Breast epithelium (tissue), 4 donors: Measurements from ENCODE around the gene CCNL1. TPM values are rescaled to one million over a fixed set of nuclear protein-coding genes. Genes with fewer than 3 reads are reported as not detected.

ENCODE experiments used
- DNase-seq, 2 donors: peaks; one replicate each; pipeline ENCODE4 v3.0.0-alpha.2; 2019; ENCODE audit warnings: low spot score in 2 of 2
- H3K27ac ChIP-seq, 2 donors: fragments of 200-600 bp; sonication (generic) in 1 of 2; one replicate each; pipeline ENCODE4 v1.5.1; 2016 to 2019; ENCODE audit warnings: mild to moderate bottlenecking in 1 of 2
- H3K27me3 ChIP-seq, 2 donors: fragments of 200-600 bp; sonication (generic) in 1 of 2; one replicate each; pipeline versions ENCODE4 v1.5.1 to v1.6.0; 2017 to 2019; ENCODE audit warnings: control low read depth in 1 of 2, mild to moderate bottlenecking in 1 of 2
- H3K36me3 ChIP-seq: fragments of 200-600 bp; one replicate; pipeline ENCODE4 v1.5.1; 2019
- H3K4me1 ChIP-seq, 2 donors: fragments of 200-600 bp; sonication (generic); one replicate each; pipeline ENCODE4 v1.5.1; 2016 to 2019; ENCODE audit warnings: control low read depth in 1 of 2
- H3K4me3 ChIP-seq, 3 donors: fragments of 200-600 bp; sonication (generic); 1 replicate in 2 of 3; 2 replicates in 1 of 3; pipeline ENCODE4 v1.5.1; 2016 to 2019; ENCODE audit warnings: mild to moderate bottlenecking in 3 of 3, moderate library complexity in 2 of 3
- H3K9me3 ChIP-seq, 2 donors: fragments of 200-600 bp; sonication (generic) in 1 of 2; one replicate each; pipeline ENCODE4 v1.5.1; 2016 to 2019; ENCODE audit warnings: control low read depth in 1 of 2
- CTCF ChIP-seq, 3 donors: fragments of 450-650 bp; IDR thresholded peaks; one replicate each; pipeline ENCODE4 v1.5.1; 2016 to 2017; ENCODE audit warnings: antibody characterized with exemption in 3 of 3, mild to moderate bottlenecking in 3 of 3, moderate library complexity in 3 of 3
- POLR2A ChIP-seq: fragments of 450-650 bp; IDR thresholded peaks from one replicate; pipeline ENCODE4 v1.6.1; 2016; ENCODE audit warnings: antibody characterized with exemption, mild to moderate bottlenecking, moderate library complexity
- POLR2AphosphoS5 ChIP-seq, 3 donors: sonication (generic); formaldehyde crosslinking; IDR thresholded peaks; one replicate each; pipeline ENCODE4 v1.6.1; 2017; ENCODE audit warnings: antibody characterized with exemption in 3 of 3
- intact Hi-C: fragments of 100-400 bp; cut with DNase I; formaldehyde crosslinking; loops from one replicate; pipeline ENCODE4 v1.15.1; 2023; ENCODE audit warnings: low total_unique reads
- total RNA-seq, 3 donors: library from RNA; depleted of rRNA; stranded (reverse); fragments of >200 nt; gene quantifications; one replicate each; pipeline ENCODE4 v1.1.0, GENCODE V29; 2016

Gene CCNL1
- total RNA-seq, 3 donors from 2014 or later, result 270 to 573 (median 300) TPM

- H3K36me3 ChIP-seq, result no peaks in the 10 kb centered on the region
- no peaks in the 10 kb centered on the region for H3K27me3 ChIP-seq
- intact Hi-C loops, result no loop called here
- no peaks in the 10 kb centered on the region for H3K4me1 ChIP-seq
- no peak for DNase-seq
- no peak overlapping the region for H3K27ac ChIP-seq
- no peak for TF ChIP-seq CTCF (IDR thresholded peaks at IDR 0.05)
- no peak for TF ChIP-seq POLR2AphosphoS5 (IDR thresholded peaks at IDR 0.05)
- no peak for TF ChIP-seq POLR2A
- H3K4me3 ChIP-seq, result no peak overlapping the region
- H3K9me3 ChIP-seq, result no peaks in the 10 kb centered on the region
Measured at GRCh38 chr3:157110761-157111278, 49.1 kb downstream of the CCNL1 start.

DNA sequence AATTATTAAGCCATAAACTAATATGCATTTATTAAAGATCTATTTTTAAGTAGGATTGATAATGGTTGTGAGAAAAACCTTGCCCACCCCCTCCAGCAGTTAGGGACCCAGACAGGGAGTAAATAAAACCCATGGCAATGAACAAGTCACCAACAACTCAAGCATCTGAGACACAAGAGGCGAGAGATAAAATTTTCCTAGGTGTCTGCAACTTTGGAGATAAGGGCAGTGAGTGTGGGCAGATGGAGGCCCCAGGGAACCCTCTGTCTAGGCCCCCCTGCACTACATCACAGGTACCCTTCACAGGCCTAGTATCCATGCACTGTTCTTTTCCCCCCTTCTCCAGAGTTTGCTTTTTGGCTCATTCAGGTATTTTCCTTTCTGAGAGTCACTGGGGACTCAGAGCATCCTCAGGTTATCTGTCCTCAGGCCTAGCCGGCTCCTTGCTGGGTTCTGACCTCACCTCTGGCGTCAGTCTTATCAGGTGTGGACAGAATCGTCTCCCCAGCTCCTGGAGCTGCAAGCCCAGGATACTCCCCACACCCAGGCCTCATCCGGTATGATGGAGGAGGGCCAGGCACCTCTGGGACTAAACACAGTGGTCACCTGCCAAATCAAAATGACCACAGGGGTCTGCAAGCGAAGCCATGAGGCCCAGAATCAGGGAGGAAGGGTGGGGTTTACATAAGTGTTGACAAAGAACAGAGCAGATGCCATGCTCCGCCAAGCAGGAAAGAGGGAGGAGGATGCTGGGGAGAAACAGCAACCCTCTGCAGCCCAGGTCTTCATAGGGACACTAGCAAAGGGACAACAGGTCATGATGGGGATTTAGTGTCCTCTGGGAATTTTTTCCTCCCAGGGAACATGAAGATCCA is 50.4 kb downstream of the CCNL1 start:
- Histone ChIP-seq H3K36me3 (no peaks in the 10 kb centered on the region), H3K4me1 (no peaks in the 10 kb centered on the region), H3K27me3 (no peaks in the 10 kb centered on the region), H3K27ac (no peak overlapping the region), H3K4me3 (no peak overlapping the region), H3K9me3 (no peaks in the 10 kb centered on the region)
- no peak for DNase-seq
- intact Hi-C loops, result no loop called here
- no peak for TF ChIP-seq POLR2AphosphoS5 (IDR thresholded peaks at IDR 0.05)
- TF ChIP-seq CTCF (IDR thresholded peaks at IDR 0.05), result no peak
- TF ChIP-seq POLR2A, result no peak

GRCh38 chr3:157107644-157108133 is 52.3 kb downstream of the CCNL1 start:
- intact Hi-C loops, result no loop called here
- Histone ChIP-seq H3K4me1 (no peaks in the 10 kb centered on the region), H3K4me3 (no peak overlapping the region), H3K9me3 (no peaks in the 10 kb centered on the region), H3K36me3 (no peaks in the 10 kb centered on the region), H3K27ac (no peak overlapping the region), H3K27me3 (no peaks in the 10 kb centered on the region)
- no peak for TF ChIP-seq POLR2A
- TF ChIP-seq CTCF (IDR thresholded peaks at IDR 0.05), result no peak
- no peak for TF ChIP-seq POLR2AphosphoS5 (IDR thresholded peaks at IDR 0.05)
- DNase-seq, result no peak

DNA sequence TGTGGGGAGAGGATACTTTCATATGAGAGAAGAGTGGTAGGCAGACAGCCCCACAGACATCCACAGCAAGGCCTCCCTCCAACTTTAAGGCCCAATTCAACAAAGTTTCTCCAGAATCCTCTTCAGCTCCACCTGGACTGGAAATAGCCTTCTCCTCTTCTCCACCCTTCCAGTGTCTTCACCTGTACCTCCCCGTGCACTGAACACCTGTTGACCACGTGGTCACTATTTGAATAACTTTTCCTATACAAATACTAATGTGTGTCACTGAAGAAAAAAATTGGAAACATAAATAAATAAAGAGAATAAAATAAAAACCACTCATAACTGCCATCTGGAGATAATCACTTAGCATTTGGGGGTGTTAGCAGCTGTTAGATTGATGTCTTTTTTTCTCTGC is 52.9 kb downstream of the CCNL1 start:
- intact Hi-C loops, result no loop called here
- no peak for DNase-seq
- Histone ChIP-seq H3K36me3 (no peaks in the 10 kb centered on the region), H3K9me3 (no peaks in the 10 kb centered on the region), H3K4me3 (no peak overlapping the region), H3K27me3 (no peaks in the 10 kb centered on the region), H3K4me1 (no peaks in the 10 kb centered on the region), H3K27ac (no peak overlapping the region)
- no peak for TF ChIP-seq POLR2AphosphoS5 (IDR thresholded peaks at IDR 0.05)

GRCh38 chr3:157104928-157105652 is 54.9 kb downstream of the CCNL1 start:
- no peak overlapping the region for H3K27ac ChIP-seq
- intact Hi-C loops, result no loop called here
- no peaks in the 10 kb centered on the region for H3K4me1 ChIP-seq

More at GRCh38 chr3:157104928-157105652, 54.9 kb downstream of the CCNL1 start:
- TF ChIP-seq POLR2A, result no peak
- no peak for TF ChIP-seq CTCF (IDR thresholded peaks at IDR 0.05)
- H3K9me3 ChIP-seq, result no peaks in the 10 kb centered on the region
- no peak for DNase-seq
- H3K27me3 ChIP-seq, result no peaks in the 10 kb centered on the region
- no peaks in the 10 kb centered on the region for H3K36me3 ChIP-seq
- H3K4me3 ChIP-seq, result no peak overlapping the region
